ENCODE results near the gene NUB1.
A peak's percentile ranks its signal among the peaks of the same experiment; 100 is the strongest.

The NUB1 gene

GRCh38 chr7:151392426-151392825 is 50.8 kb downstream of the NUB1 start:
- no peaks in the 10 kb centered on the region for H3K27me3 ChIP-seq (ENCODE audit: control insufficient read depth, insufficient read depth, low read length)

GRCh38 chr7:151393031-151393977 is 51.7 kb downstream of the NUB1 start:
- Histone ChIP-seq H3K4me3 (ENCODE audit: low read depth, low read length) (no peak overlapping the region), H3K79me2 (peaks cover 29% of the 10 kb centered on the region), H3K27ac (peak overlapping the region; percentile 45), H3K36me3 (ENCODE audit: control insufficient read depth, insufficient read depth, low read length) (no peaks in the 10 kb centered on the region), H3K9me3 (ENCODE audit: control insufficient read depth, low read length) (no peaks in the 10 kb centered on the region), H3K4me2 (ENCODE audit: low read length) (peak overlapping the region; percentile 67), H3K4me1 (peaks cover 18% of the 10 kb centered on the region), H3K9ac (no peak overlapping the region), H2AFZ (peak overlapping the region; percentile 16), H3K27me3 (ENCODE audit: control insufficient read depth, insufficient read depth, low read length) (no peaks in the 10 kb centered on the region)
- no peak for TF ChIP-seq CTCF (IDR thresholded peaks at IDR 0.05)

More at GRCh38 chr7:151392426-151392825, 50.8 kb downstream of the NUB1 start:
- Histone ChIP-seq H3K4me3 (ENCODE audit: low read depth, low read length) (no peak overlapping the region), H3K36me3 (ENCODE audit: control insufficient read depth, insufficient read depth, low read length) (no peaks in the 10 kb centered on the region), H3K27ac (no peak overlapping the region), H3K9me3 (ENCODE audit: control insufficient read depth, low read length) (no peaks in the 10 kb centered on the region), H3K9ac (no peak overlapping the region), H3K4me1 (peaks cover 21% of the 10 kb centered on the region), H2AFZ (no peak overlapping the region), H3K4me2 (ENCODE audit: low read length) (no peak overlapping the region), H3K79me2 (peaks cover 24% of the 10 kb centered on the region)
- no peak for TF ChIP-seq CTCF (IDR thresholded peaks at IDR 0.05)

GRCh38 chr7:151394076-151395035 is 52.7 kb downstream of the NUB1 start:
- H3K27ac ChIP-seq = peak overlapping the region; percentile 45
- H3K9ac ChIP-seq = no peak overlapping the region
- no peak overlapping the region for H3K4me3 ChIP-seq (ENCODE audit: low read depth, low read length)
- H3K27me3 ChIP-seq (ENCODE audit: control insufficient read depth, insufficient read depth, low read length) = no peaks in the 10 kb centered on the region
- H3K36me3 ChIP-seq (ENCODE audit: control insufficient read depth, insufficient read depth, low read length) = no peaks in the 10 kb centered on the region
- peak overlapping the region; percentile 67 for H3K4me2 ChIP-seq (ENCODE audit: low read length)
- no peak for TF ChIP-seq CTCF (IDR thresholded peaks at IDR 0.05)
- peaks cover 18% of the 10 kb centered on the region for H3K4me1 ChIP-seq
- no peak overlapping the region for H2AFZ ChIP-seq
- H3K9me3 ChIP-seq (ENCODE audit: control insufficient read depth, low read length) = no peaks in the 10 kb centered on the region
- peaks cover 38% of the 10 kb centered on the region for H3K79me2 ChIP-seq

GRCh38 chr7:151395036-151395367 is 53.4 kb downstream of the NUB1 start:
- Histone ChIP-seq H3K4me1 (peaks cover 23% of the 10 kb centered on the region), H3K4me2 (ENCODE audit: low read length) (no peak overlapping the region), H3K27ac (no peak overlapping the region), H2AFZ (no peak overlapping the region), H3K4me3 (ENCODE audit: low read depth, low read length) (no peak overlapping the region), H3K9me3 (ENCODE audit: control insufficient read depth, low read length) (no peaks in the 10 kb centered on the region), H3K79me2 (peaks cover 41% of the 10 kb centered on the region), H3K9ac (no peak overlapping the region), H3K27me3 (ENCODE audit: control insufficient read depth, insufficient read depth, low read length) (no peaks in the 10 kb centered on the region), H3K36me3 (ENCODE audit: control insufficient read depth, insufficient read depth, low read length) (no peaks in the 10 kb centered on the region)
- no peak for TF ChIP-seq CTCF (IDR thresholded peaks at IDR 0.05)

All from parathyroid adenoma (tissue), 2 donors.